ENCODE results near the gene SYNE1.

DNA sequence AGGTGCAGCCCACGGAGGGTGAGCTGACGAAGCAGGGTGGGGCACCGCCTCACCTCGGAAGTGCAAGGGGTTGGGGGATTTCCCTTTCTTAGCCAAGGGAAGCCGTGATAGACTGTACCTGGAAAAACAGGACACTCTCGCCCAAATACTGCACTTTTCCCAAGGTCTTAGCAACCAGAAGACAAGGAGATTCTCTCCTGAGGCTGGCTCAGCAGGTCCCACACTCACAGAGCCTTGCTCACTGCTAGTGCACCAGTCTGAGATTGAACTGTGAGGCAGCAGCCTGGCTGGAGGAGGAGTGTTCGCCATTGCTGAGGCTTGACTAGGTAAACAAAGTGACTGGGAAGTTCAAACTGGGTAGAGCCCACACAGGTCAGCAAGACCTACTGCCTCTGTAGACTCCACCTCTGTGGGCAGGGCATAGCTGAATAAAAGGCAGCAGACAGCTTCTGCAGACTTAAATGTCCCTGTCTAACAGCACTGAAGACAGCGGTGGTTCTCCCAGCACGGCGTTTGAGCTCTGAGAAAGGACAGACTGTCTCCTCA lies 28.0 kb downstream of the SYNE1 start:
- no peak for TF ChIP-seq POLR2A (IDR thresholded peaks at IDR 0.05)
- TF ChIP-seq, protein P1, sequence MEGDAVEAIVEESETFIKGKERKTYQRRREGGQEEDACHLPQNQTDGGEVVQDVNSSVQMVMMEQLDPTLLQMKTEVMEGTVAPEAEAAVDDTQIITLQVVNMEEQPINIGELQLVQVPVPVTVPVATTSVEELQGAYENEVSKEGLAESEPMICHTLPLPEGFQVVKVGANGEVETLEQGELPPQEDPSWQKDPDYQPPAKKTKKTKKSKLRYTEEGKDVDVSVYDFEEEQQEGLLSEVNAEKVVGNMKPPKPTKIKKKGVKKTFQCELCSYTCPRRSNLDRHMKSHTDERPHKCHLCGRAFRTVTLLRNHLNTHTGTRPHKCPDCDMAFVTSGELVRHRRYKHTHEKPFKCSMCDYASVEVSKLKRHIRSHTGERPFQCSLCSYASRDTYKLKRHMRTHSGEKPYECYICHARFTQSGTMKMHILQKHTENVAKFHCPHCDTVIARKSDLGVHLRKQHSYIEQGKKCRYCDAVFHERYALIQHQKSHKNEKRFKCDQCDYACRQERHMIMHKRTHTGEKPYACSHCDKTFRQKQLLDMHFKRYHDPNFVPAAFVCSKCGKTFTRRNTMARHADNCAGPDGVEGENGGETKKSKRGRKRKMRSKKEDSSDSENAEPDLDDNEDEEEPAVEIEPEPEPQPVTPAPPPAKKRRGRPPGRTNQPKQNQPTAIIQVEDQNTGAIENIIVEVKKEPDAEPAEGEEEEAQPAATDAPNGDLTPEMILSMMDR (IDR thresholded peaks at IDR 0.05) = no peak
- no peak for TF ChIP-seq POLR2AphosphoS5 (IDR thresholded peaks at IDR 0.05)
